ENCODE data around the gene FUNDC2.
"Not testable (repeated sequence)": the region's sequence is repeated elsewhere in the genome, so short reads cannot be mapped to it uniquely, and the experiment has no call there.

Gene FUNDC2

DNA sequence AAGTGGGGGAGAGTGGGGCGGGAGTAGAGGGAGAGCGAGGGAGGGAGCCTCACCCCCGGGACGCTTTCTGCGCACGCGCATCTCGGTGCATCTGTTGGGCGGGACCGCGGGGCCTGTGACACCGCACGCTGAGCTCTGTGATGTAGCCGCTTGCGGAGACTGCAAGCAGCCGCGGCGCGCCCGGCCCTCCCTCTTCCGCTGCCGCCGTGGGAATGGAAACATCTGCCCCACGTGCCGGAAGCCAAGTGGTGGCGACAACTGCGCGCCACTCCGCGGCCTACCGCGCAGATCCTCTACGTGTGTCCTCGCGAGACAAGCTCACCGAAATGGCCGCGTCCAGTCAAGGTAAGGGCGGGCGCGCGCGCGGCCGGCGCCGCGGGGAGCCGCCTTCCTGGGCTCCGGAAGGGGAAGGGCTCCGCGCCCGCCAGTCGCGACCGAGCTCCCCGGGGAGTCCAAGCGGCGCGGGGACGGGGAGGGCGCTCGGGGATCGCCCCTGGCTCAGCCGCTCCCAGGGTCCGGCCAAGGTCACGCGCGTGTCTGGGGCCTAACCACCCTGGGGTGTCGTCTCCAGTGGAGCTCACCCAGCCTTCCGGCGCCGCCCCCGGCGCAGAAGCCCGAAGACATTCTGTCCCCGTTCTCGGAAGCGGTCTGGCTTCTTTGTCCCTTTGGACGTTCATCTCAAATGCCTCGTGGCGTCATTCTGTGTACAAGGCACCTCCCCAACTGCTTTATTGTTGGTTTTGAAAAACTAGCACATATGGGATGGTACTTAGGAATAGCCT lies at the start of gene FUNDC2:
Gene FUNDC2 (plus strand): TSS at position 118 of the 782 bp plus-strand sequence. CDS start 95 bp downstream, at position 213.
- DNase-seq (ENCODE audit: low read depth) = peak; percentile 76

GRCh38 chrX:154979629-154980028 lies 47.0 kb upstream of the FUNDC2 start:
- DNase-seq (ENCODE audit: low read depth) = no peak

- DNase-seq (ENCODE audit: low read depth) = peak; percentile 19
Observed at GRCh38 chrX:154980330-154981115, 46.1 kb upstream of the FUNDC2 start.

- DNase-seq (ENCODE audit: low read depth) = no peak
Observed at GRCh38 chrX:154981116-154981411, 45.6 kb upstream of the FUNDC2 start.

GRCh38 chrX:154986826-154987575 lies 39.6 kb upstream of the FUNDC2 start:
- no peak for DNase-seq (ENCODE audit: low read depth)

GRCh38 chrX:154987940-154988339 lies 38.7 kb upstream of the FUNDC2 start:
- DNase-seq (ENCODE audit: low read depth) = no peak

DNA sequence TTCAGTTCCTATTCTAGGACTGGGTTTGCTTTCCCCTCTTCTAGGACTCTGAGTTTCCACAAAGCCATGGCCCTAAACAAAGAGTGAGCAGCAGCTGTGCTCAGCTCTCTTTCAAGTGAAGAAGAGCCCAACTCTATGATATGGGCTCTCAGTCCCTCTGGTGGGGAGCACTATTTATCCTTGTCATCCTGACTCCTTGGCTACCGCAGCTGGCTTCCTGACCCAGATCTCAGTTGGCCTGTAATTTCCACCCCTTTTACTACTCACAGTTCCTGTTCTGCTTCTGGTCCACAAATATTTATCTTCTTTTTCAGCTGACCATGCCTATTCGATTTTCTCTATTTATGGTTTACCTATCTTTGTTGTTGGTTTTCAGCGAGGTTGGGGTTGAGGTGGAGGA lies 37.9 kb upstream of the FUNDC2 start:
- DNase-seq (ENCODE audit: low read depth) = no peak

GRCh38 chrX:154990496-154990895 lies 36.1 kb upstream of the FUNDC2 start:
- DNase-seq (ENCODE audit: low read depth) = no peak

- DNase-seq (ENCODE audit: low read depth) = no peak
Observed at GRCh38 chrX:154991039-154991438, 35.6 kb upstream of the FUNDC2 start.

DNA sequence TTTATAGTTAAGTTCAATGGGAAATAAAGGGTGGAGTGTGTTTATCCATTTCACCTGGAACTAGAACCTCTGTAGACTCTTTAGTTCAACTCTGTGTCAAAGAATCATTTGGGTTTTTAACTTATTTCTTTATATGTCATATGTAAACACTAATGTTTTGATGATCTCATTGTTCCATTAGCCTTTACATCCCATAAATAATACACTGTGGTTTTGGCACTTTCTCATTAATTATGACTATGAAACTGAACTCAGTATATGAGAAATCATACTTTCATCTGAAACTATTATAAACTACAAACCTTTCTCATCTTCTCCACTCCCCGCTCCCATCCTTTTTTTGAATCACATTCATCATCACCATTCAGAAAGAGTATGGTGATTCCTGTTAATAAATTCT lies 35.2 kb upstream of the FUNDC2 start:
- DNase-seq (ENCODE audit: low read depth) = no peak

DNA sequence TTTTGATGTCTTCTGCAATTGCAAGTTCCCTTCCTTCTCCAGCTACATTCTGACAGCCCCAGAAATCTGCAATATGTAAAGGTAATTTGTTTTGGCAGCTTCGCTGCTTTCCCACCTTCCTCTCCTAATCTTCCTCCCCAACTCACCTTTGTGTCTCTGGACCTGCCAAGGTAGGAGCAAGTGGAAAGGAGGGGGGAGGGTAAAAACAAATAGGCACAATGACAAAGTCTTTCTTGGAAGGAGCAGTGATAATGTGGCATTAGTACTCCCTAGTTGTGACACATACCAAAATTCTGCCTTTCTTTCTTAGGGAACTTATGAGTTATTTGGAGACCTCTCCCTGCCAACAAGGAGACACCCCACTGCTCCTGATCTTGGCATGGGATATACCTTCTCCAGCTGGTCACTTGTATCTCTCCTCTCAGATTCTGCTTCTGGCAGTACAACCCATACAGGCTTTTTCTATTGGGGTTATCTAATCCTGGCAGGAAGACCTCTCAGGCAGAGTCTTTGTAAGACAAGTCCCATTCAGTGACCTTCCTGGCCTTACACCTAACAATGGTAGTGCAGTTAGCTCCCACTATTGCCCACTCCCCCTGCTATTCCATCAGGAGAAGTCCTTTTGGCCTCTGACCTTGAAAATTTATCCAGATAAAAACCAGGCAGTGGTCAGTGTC lies 28.3 kb upstream of the FUNDC2 start:
- no peak for DNase-seq (ENCODE audit: low read depth)

DNA sequence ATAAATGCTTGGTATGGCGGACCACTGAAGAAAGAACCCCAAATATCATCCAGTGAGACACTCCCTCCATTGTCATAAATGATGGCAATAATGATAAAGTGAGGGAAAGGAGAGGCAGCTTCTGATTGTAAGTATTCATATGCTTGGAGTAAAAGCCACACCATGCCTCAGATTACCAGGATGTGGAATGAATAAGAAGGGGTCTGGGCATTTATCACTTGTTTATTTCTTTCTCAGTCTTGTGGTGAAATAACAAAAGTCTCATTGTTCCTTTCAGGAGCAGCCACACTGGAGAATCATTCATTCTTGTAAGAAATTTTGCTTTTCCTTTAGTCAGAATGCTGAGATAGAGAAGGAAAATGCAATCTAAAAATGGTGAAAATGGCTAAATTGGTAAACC lies 25.8 kb upstream of the FUNDC2 start:
- DNase-seq (ENCODE audit: low read depth) = no peak

DNA sequence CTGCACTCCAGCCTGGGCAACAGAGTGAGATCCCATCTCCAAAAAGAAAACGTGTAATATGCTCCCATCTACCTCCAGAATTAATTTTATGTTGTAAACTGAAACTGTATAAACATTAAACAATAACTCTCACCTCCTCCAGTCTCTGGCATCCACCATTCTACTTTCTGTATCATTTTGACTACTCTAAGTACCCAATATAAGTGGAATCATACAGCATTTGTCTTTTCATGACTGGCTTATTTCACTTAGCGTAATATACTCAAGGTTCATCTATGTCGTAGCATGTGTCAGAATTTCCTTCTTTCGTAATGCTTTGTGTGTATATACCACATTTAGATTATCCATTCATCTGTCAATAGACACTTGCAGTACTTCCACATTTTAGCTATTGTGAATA lies 24.8 kb upstream of the FUNDC2 start:
- DNase-seq (ENCODE audit: low read depth) = no peak

DNA sequence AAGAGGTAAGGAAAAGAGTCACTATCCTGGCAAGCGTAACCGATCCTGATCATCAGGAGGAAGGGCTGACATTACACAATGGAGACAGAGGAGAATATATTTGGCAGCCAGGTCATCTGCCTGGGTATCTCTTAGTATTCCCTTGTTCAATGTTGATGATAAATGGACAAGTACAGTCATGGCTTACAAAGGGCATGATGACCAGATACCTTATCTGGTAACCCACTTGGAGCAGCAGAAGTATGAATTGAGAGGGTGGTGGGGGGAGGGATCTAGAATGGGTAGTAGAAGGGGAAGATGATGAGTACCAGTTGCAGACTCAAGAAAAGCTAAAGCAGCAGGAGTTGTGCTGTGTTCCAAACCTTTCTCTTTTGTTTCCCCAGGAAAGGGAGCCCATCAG lies 21.5 kb upstream of the FUNDC2 start:
- no peak for DNase-seq (ENCODE audit: low read depth)

- DNase-seq (ENCODE audit: low read depth) = not testable (repeated sequence)
Observed at GRCh38 chrX:155006379-155006778, 20.3 kb upstream of the FUNDC2 start.

DNA sequence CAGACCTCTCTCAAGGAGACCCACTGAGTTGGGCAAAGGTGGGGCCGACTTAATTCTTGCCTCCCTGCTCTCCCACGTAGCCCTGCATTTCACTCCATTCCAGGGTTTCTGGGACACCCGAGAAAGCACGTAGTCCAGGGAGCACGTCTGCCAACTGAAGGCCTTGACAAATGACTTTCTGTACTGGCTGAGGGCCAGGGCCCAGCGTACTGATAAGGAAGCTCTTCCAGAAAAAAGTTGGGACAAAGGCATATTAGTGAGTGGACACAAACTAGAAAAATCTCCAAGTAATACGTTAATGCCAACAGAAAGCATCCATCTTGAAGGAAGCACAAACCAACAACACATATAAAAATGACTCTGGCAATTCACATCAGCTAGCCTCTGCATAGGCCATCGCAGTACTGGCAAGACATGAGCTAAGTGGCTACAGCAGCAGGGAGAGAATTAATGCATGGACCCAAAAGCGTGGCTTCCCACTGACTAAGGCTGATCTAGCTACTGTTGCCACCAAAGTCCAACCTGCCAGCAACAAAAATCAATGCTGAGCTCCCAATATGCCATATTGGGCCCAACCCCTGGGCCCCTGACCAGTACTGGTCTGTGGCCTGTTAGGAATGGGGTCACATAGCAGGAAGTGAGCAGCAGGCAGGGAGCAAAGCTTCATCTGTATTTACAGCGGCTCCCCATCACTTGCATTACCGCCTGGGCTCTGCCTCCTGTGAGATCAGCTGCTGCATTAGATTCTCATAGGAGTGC lies 19.6 kb upstream of the FUNDC2 start:
- DNase-seq (ENCODE audit: low read depth) = not testable (repeated sequence)

- not testable (repeated sequence) for DNase-seq (ENCODE audit: low read depth)
Observed at GRCh38 chrX:155008578-155008977, 18.1 kb upstream of the FUNDC2 start.

- DNase-seq (ENCODE audit: low read depth) = no peak
Observed at GRCh38 chrX:155009994-155010472, 16.6 kb upstream of the FUNDC2 start.

DNA sequence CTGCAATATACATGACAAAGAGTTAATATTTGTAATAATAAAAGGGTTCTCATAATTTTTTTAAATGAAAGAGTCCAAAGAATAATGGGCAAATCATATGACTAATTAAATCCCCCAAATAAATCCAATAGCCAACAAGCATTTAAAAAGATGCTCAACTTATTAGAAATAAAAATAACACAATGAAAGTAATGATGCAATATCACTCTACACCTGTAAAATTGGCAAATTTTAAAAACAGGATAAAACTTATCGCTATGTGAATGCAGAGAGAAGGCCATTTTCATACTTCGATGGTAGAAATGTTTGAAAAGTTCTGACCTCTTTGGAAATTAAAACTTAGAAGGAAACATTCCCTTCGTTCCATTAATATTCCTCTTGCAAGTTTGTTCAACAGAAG lies 6.1 kb upstream of the FUNDC2 start:
- DNase-seq (ENCODE audit: low read depth) = no peak

GRCh38 chrX:155022585-155022984 lies 4.1 kb upstream of the FUNDC2 start, which contains the start of gene F8:
Gene F8 (minus strand): TSS chrX:155022723. CDS start chrX:155022552, 171 bp downstream.
- DNase-seq (ENCODE audit: low read depth) = no peak

Measured in HS-27A (cell line).